ENCODE results near the gene NHERF1.

Gene NHERF1

DNA sequence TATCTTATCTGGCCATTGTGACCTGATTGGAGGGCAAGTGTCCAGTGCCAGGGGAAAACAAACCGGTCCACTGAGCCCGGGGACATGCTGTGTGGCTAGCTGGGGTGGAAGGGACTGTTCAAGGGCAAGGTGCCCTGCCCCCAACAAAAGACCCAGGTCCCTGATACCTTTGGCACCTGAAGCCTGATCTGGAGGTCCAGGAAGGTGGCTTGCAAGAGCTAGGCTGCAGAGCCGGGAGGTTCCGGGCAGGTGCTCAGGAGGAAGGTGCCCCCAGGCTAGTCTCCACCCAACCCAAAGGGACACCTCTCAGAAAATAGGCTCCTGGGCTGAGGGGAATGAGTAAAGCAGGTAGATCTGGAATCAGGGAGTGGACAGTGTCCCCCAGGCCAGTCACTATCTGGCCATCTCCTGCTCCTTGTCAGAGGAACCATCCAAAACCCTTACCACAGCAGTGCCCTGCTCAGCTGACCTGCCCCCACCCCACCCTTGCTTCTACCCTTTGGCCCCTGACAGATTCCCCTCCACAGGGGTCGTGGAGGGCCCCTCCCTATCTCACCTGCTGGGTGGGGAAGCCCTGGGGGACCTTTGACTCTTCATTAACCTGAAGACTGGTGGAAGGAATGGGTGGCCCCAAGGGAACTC is 21.5 kb downstream of the NHERF1 start:
- DNase-seq = no peak

GRCh38 chr17:74770498-74771318 is 22.3 kb downstream of the NHERF1 start:
- peak; percentile 87 for DNase-seq

DNA sequence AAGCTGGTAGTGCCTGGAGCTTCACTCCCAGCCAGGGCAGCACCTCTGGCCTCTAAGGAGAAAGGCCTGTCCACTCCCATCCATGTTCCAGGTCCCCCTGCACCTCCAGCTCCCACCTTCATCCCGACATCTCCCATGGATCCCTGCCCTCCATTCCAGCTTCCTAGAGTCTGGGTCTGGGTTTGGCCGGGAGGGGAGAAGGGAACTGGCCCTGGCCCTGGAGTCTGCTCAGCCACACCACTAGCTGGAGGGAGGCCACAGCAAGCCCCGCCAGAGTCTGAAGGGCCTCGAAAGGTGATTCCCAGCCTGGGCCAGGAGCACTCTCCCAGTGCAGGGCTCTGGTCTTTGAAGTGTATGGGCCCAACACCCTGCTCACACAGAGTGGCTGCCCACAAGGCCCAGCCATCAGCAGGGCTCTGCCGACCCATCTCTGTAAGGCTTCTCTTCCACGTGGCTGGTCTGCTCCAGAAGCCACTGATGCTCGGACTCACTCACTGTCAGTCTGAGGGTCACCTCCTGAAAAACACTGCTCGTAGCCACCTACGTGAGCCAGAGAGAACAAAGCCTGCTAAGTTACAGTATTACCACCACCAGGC is 23.0 kb downstream of the NHERF1 start:
- no peak for DNase-seq

- DNase-seq = no peak
Observed at GRCh38 chr17:74772053-74772452, 23.6 kb downstream of the NHERF1 start.

GRCh38 chr17:74773414-74773813 is 25.0 kb downstream of the NHERF1 start:
- DNase-seq = no peak

- no peak for DNase-seq
Observed at GRCh38 chr17:74773871-74774286, 25.5 kb downstream of the NHERF1 start.

GRCh38 chr17:74775409-74776043 is 27.1 kb downstream of the NHERF1 start:
- DNase-seq = no peak

DNA sequence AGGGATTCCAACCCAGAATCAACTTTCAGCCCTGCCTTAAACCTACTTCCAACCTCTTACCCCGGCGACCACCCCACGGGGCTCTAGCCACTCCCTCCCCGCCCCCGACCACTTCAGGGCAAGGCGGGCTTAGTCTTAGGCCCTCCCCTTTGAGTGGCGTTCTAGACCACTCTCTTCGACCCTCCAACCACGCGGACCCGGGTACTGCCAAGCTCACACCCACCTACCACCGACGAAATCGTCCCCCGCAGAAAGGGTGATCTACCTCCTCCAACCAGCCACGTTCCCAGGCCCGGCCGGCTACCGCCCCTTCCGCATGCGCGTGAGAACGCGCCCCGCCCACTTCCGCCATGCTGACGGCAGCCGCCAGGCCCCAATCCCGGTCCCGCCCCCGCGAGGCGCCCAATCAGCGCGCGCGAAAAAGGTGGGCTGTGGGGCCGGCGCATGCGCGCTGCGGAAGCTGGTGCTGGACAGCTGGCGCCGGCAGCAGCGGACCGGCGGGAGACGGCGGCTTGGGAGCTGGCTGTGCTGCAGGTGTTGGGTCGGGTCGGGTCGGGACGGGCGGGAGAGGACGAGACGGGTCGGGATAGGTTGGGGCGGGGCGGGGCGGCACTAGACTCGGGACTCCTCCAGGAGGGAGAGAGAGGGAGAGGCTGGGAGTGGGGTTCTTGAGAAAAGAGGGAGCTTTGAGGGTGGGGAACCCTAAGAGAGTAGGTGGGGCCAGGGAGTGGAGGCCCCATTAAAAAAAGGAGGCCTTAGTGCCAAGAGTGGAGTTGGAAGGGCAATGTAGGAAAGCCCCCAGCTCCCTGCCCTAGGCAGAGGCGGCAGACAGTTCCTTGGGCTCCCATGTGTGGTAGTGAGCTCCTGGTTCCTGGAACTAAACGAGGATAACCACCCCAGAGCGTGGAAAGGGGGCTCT is 27.9 kb downstream of the NHERF1 start, which contains the start of gene NAT9:
TSS of gene NAT9 (minus strand) at position 302 of the 919 bp plus-strand sequence. CDS start 647 bp downstream, outside the sequence.
- peak; percentile 99 for DNase-seq

GRCh38 chr17:74776990-74777389 is 28.6 kb downstream of the NHERF1 start:
- DNase-seq = no peak

DNA sequence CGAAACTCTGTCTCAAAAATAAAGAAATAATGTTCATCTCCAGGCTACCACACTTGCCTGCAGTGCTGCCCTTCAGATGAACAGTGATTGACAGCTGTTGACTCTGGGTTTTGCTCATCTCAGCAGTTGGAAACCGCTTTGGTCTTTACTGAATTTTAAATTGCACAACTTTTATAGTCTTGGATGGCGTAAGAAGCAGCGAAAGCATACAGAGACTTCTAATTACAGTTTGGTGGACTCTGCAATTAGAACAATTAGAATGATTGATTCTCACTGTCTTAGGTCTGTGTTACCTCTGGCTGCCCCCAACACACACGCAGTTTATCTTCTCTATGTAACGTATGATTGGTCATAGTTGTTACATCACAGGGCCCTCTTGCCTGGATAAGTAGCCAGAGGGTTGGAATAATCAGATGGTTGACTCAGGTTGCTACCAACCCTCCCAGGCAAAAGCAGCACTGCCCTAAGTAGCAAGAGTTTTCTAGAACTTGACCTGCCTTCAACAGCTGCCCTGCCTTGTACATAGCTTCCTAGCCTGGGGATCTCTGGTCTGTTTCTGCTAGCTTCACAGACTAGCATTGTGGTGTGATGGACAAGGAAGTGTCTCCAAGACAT is 29.6 kb downstream of the NHERF1 start:
- no peak for DNase-seq

DNA sequence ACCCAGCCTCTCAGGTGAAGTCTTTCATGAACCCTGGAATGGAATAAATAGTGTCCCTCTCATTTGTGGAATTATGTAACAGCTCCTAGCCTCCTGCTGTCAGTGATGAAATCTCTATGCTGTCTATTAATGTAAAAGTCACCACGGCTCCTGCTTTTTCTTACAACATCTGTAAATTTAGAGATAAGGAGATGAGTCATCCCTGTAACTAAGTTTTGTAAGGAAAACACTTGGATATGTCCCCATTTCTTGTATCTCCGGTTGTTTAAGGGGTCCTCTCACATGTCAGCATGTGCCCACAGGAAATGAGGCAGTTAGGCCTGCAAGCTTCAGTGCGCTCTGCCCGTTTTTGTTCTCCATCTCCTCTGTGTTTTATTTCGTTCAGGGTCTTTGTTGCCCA is 30.5 kb downstream of the NHERF1 start:
- DNase-seq = no peak

- DNase-seq = no peak
Observed at GRCh38 chr17:74779501-74779900, 31.1 kb downstream of the NHERF1 start.

- DNase-seq = peak; percentile 78
Observed at GRCh38 chr17:74779948-74780400, 31.5 kb downstream of the NHERF1 start.

DNA sequence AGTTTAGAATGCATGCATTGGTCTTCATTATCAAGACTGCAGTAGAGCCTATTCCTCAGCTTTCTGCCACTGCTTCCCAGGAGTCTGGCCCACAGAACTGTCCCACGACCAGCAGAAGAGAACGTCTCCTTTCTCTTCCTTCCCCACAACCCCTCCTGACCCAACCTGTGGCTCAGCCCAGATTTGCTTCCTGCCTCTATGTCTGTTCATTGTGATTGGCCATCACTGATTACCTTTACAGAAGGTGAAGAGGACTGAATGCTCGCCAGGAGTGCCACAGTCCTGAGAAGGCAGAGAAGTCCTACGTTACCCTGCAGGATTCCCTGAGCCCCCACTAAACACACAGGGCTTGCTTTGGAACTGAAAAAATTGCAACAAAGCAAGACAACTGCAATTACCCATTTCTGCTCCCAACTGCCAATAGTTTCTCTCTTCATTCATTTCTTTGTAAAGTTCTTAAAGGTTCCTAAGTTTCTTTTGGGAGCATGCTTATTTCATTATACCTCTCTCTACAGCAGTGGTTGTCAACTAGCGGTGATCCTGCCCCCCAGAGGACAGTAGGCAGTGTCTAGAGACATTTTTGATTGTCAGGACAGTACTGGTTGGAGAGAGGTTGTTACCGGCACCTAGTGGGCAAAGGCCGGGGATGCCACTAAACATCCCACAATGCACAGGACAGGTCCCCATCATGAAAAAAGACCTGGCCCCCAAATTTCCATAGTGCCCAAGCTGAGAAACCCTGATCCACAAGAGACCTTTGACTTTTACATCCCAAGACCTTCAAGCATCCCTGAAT is 32.2 kb downstream of the NHERF1 start:
- no peak for DNase-seq

DNA sequence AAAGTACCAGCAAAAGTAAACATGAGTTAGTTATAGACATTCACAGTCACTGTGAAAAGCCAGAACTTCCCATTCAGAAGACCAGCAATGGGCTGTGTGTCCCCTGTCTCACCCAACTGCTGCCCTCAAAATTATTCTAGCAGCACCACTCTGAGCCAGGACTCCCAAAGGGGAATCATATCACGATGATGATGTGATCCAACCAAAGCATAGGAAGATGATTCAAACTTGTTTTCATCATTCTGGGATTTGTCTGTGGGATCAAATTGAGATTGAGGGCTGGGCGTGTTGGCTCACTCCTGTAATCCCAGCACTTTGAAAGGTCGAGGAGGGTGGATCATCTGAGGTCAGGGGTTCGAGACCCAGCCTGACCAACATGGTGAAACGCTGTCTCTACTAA is 34.1 kb downstream of the NHERF1 start:
- no peak for DNase-seq

DNA sequence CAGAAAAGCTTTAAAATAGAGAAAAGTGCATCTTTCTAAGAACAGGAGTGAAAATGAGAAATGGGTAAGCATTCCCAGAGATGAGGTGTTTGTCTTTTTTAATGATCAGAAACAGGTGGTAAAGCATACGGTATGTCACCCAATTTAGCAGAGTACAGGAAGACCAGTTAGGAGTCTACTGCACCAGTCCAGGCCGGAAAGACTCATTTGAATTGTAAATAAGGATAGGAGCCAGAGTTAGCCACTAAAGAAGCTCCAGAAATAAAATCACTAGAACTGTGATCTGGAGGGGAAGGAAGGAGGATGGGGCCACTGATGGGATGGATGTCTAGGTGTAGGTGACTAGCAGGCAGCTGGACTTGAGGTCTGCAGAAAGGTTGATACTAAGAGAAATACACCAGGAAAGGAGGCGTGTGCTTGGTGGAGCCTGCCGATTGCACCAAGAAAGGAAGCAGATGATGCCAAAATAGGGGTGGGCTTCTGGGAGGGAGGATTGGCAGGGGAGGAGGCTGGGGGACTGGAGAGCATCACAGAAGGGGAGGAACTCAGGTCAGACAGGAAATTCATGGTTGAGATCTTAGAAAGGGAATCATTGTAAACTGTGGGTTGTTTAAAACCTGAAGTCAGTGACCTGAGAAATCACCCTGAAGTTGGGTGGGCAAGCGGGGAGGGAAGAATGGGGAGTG is 35.8 kb downstream of the NHERF1 start:
- DNase-seq = no peak

DNA sequence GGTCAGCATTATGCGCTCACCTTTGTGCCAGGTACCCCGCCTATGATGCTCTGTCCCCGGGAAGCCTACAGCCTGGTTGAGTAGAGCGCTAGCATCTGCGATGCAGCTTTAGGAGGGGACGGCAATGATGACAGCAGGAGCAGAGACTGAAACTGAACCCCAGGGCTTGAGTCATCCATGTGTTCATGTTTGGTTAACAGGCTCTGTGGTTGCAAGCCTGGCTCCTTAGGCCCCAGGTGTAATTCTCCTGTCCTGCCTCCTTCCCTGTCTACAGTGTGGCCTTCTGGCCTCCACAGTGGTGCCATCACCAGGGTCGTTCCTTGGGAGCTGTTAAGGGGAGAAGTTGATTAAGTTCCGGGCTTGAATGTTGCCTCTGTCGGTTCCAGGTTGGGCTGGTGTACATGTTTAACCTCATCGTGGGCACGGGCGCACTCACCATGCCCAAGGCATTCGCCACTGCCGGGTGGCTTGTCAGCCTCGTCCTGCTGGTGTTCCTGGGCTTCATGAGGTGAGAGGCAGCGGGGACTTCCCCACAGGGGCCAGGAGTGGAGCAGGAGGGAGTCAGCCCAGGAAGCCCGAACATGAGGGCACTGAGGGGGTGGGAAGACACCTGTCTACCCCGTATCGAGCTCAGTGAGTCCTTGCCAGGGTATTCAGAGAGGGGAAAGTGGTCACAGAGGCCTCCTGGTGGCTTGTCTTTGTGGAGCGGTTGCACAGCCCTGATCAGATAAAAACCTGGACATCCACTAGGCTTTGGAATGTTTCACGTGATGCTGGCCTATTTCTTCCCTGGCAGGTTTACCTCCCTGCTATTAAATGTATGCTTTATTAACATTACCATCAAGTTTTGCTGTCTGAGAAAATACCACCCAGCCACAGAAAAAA is 36.9 kb downstream of the NHERF1 start:
- DNase-seq = peak; percentile 15

GRCh38 chr17:74785981-74786360 is 37.5 kb downstream of the NHERF1 start:
- no peak for DNase-seq

DNA sequence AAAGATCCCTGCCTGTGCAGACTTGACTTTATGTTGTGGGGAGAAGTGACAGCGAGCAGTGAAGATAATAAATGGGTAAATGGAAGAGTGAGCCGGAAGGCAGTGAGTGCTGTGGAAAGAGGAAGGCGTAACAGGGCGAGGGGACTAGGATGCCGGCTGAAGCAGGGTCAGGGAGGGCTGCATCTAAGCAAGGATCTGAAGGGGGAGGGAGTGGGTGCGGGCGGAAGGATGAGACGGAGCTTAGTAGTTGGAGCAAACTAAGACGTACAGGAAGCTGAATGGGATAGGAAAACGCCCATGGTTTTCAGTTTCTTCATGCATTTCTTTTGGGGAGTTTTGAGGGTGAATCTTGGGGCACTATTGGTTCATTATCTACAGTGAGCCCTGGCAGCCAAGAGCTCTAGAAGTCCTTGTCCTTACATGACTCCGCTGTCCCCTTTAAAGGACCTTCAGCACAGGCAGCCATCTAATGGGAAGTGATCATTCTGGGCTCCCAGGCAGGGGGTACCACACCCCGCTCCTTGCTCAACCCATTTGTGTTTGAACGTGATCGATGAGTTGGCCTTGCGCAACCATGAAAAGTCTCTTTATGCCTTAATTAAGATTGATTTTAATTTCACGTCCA is 38.1 kb downstream of the NHERF1 start:
- DNase-seq = peak; percentile 16
